Amygdala (tissue), 56 donors: Measurements from ENCODE around the gene FADS2.
A peak's percentile ranks its signal among the peaks of the same experiment; 100 is the strongest.
"Not testable (repeated sequence)": the region's sequence is repeated elsewhere in the genome, so short reads cannot be mapped to it uniquely, and the experiment has no call there.

Experiments used
- DNase-seq, 56 donors: peaks; one replicate each; lab custom pipeline; 2025; lab: John Stamatoyannopoulos, UW

Gene FADS2

DNA sequence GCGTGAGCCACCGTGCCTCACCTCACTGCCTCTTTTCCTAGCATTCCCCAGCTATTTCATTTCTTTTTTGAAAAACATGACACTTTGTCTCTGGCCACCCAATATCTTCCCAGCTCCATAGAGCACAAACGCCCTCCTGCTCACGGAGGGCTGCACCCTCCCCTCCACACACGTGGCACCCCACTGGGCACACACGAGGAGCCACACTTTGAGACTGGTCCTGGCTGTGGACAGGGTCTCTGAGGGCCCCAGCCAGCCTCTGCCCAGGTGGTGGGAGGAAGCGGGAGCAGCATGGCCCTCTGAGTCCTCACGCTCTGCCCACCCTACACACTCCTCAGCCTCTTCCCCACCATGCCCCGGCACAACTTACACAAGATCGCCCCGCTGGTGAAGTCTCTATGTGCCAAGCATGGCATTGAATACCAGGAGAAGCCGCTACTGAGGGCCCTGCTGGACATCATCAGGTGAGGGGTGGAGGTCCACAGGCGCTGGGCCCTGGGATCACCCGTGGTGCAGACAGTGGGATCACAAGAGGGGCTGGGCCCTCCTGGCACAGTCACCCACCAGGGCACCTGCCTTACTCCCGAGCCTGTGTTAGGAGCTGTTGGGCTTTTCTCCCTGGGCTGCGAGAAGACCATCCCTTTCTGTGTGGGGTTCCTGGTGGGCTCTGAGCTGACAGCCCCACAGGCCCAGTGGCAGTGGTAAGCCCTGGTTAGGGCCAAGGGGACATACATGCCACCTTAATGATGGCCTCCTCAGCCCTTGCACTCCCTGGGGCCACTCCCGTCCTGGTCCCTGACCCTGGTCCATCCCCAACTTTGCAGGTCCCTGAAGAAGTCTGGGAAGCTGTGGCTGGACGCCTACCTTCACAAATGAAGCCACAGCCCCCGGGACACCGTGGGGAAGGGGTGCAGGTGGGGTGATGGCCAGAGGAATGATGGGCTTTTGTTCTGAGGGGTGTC is 37.0 kb downstream of the FADS2 start:
- DNase-seq, result no peak

DNA sequence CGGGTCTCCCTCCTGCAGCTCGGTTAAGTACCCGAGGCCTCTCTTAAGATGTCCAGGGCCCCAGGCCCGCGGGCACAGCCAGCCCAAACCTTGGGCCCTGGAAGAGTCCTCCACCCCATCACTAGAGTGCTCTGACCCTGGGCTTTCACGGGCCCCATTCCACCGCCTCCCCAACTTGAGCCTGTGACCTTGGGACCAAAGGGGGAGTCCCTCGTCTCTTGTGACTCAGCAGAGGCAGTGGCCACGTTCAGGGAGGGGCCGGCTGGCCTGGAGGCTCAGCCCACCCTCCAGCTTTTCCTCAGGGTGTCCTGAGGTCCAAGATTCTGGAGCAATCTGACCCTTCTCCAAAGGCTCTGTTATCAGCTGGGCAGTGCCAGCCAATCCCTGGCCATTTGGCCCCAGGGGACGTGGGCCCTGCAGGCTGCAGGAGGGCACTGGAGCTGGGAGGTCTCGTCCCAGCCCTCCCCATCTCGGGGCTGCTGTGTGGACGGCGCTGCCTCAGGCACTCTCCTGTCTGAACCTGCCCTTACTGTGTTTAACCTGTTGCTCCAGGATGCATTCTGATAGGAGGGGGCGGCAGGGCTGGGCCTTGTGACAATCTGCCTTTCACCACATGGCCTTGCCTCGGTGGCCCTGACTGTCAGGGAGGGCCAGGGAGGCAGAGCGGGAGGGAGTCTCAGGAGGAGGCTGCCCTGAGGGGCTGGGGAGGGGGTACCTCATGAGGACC is 38.3 kb downstream of the FADS2 start:
- no peak for DNase-seq

DNA sequence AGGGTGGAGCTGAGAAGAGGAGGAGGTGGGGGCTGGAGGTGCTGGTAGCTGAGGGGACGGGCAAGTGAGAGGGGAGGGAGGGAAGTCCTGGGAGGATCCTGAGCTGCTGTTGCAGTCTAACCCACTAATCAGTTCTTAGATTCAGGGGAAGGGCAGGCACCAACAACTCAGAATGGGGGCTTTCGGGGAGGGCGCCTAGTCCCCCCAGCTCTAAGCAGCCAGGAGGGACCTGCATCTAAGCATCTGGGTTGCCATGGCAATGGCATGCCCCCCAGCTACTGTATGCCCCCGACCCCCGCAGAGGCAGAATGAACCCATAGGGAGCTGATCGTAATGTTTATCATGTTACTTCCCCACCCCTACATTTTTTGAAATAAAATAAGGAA is 38.9 kb downstream of the FADS2 start:
- no peak for DNase-seq

DNA sequence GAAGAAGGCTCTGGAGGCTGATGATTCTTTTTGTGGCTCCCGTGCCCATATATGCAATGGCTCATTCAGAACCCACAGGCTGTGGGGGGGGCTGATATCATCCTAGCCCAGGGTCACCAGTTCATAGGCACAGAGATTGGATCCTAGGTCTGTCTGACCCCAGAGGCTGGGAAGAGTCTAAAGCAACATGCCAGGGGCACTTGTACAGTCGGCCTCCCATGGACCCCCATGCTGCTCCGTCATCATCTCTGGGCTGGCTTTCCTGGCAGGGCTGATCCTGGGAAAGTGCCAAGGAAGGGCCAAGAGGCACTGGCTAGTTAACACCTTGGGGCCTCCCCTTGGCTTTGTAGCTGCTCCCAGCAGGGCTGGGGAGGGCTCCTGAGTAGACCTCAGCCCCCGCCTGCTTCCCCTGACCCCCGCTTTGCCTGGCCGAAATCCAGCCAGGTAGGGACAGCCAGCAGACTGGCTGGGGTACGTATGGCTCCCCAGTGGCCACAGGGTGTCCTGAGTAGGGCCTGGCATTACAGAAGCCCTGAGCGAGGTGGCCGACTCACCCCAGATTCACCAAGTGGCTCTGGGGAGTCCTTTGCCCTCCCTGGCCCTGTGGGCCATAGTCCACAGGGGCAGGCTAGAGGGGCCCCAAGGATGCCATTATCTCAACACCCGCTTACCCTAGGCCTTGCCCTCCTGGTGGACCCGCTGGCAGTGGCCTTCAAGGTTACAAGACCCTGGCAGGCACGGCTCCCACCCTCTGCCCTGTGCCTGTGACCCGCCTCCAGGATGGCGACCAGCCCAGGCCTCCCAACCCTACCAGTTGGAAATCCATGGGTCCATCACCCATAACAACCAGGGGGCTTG is 40.7 kb downstream of the FADS2 start:
- DNase-seq, result no peak

DNA sequence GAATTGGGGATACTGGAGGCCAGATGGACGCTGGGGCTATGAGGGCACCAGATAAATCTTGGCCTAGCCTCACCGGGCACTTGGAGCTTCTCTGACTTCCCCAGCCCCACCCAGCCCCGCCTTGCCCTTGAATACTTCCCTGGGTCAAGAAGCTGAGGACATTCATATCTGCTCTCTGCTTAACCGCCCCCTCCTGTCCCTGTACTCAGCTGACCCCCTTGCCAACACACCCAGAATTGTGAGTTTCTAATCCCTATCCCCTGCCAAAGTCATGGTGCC is 41.3 kb downstream of the FADS2 start:
- DNase-seq, result no peak

DNA sequence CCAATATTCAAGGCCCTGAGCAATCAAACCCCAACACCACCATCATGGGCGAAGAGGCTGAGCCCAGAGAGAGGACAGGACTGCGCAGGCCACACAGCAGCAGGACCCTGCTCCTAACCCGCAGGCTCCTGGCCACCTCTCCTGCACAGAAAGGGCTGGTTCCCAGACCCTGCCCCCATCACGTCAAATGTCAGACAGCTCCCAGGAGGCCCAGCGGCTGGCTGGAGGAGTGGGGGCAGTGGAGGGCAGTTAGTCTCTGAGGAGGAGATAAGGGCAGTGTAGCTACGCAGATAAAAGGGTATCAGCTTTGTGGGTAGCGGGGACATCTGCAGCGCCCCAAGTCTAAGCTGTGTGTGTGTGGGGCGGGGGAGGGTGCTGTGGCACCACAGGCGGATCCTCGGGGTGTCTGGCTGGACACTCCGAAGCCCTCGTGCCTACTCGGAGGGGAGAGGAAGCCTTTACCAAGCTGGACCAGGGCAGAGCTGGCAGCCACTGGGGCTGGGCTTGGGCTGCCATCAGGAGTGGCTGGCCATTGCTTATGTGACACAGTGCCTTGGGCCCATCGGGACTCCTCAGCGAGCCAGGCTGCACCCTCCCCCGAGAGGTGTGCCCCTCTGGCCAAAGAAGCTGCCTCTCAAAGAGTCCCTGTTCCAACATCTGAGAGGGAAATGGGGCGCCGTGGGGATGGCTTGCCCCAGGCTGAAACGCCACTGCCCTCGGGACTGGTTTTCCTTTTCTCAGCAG is 41.8 kb downstream of the FADS2 start:
- no peak for DNase-seq

DNA sequence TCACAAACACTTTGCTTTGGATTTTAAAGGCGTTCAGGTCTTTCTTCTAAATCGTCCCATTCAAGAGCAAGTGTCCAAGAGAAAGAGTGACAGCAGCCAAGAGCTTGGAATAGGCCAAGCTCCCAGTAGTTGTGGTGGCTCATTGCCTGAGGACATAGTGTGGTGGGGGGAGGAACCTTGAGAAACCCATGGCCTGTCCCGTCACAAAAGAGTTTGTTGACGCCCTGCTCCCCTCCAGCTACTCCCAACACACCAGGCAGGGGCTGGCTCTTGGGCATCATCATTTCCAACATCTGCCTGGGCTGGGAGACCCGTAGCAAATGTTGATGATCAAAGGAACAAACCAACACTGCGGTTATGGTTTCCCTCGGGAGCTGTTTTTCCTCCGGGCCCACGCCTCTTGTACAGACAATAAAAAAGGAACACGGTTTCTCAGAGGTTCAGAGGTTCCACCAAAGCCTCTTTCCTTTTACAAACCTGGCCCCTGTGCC is 42.5 kb downstream of the FADS2 start:
- no peak for DNase-seq

DNA sequence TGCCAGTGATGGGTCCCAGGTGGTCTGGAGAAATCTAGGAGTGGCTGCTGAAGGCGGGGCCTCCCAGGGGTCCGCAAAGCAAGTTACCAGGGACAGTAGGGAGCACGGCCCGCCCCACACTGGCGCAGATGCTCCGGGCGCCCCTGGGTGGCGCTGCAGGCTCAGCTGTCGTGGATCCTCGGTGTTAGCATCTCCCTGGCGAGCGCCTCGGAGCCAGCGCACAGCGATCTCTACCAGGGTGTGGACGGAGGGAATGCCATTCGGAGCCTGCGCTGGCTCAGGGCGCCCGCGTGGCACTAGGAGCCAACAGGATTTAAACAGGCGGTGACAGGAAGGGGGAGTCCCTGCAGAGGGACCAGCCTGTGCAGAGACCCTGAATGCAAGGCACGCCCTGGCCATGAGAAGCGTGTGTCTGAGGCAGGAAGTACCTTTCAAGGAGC is 43.1 kb downstream of the FADS2 start:
- peak in 53 of 56 donors; percentile 20 to 85 (median 63) for DNase-seq

DNA sequence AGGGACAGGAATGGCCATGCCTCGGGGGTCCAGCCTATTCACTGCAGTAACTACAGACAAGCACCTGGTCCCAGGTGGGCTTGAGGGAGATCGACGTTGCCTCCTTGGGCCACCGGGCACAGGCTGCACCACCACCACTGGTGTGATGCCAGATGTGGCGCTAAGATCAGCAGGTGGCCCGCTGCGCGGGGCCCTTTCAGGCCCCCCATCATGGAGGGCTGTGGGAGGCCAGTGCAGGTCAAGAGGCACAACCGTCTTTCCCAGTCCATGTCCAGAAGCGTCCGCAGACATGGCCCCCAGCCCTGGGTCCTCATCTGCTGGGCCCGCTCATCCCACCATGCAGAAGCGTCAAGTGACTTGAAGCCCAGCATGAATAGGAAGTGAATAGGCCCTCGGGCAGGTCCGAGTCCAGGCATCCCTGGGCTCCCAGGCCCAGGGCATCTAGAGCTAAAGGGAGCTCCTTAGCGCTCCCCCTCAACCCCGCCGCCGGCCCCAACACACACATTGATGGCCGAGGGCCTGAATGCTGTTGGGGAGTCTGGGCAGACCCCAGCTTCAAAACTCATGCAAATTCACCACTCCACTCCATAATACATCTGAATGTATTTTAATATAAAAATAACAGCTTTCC is 45.0 kb downstream of the FADS2 start:
- DNase-seq, result no peak

DNA sequence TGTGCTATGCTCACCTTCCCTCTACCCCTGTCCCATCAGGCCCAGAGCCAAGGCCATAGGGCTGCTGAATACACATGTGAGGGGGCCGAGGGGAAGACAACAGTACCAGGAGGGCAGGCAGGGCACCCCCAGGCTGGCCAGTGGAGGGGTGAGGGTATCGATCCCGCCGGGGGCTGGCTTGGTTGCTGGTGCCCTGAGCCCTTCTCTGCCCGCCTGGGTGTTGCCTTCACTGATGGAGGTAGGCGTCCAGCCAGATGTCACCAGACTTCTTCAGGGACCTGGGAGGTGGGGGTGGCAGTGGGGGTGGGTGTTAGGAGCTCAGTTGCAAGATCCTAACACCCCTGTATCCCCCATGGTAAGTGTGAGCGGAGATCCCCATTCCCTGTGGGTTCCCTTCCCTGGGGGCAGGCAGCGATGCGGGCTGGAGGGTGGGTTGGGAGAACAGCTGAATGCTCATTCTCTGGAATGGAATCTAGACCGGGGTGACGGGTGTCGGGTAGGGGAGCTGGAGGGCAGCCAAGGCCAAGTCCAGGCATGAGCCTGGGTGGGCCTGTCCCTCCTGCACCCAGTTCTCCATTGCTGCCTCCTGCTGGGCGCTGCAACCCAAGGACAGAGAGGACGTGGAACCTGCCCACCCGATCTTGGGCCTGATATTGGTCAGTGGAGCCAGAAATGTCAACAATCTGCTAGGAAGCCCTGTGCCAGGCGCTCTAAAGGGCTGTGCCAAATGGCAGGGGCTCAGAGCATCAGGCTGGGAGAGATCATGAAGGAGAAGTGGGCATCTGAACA is 45.7 kb downstream of the FADS2 start:
- DNase-seq, result no peak

DNA sequence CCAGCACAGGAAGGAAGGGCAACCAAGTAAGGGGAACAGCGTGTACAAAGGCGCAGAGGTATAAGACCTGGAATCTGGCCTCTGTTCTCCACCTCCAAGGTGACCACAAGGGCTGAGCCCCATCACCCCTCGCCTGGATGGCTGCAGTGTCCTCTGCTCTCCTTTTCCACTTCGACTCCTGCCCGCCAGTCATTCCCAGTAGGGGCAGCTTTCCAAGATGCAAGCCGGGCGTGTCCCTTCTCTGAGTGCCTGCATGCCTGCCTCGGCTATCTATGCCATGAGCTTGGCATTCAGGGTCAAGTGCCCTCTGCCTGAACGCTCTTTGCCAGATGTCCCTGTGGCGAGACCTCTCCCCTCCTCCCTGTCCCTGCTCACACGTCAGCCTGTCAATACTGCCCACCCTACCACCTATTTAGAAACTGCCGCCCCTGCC is 46.3 kb downstream of the FADS2 start:
- DNase-seq, result no peak

DNA sequence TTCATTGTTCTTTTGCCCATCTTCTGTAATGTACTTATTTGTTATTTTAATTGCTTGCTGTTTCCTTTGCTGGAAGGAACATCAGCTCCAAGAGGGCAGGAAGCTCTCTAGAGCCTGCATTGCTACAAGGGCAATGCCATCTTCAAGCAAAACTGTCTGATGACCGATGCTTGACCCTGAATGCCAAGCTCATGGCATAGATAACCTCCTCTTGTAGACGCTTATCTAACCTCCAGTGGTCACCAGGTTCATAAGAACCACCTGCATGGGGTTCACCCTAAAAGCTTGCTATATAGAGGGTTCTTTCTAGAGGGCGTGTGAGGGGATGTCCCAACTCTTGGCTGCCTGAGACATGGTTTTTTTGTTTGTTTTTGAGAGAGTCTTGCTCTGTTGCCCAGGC is 46.8 kb downstream of the FADS2 start:
- DNase-seq, result no peak

DNA sequence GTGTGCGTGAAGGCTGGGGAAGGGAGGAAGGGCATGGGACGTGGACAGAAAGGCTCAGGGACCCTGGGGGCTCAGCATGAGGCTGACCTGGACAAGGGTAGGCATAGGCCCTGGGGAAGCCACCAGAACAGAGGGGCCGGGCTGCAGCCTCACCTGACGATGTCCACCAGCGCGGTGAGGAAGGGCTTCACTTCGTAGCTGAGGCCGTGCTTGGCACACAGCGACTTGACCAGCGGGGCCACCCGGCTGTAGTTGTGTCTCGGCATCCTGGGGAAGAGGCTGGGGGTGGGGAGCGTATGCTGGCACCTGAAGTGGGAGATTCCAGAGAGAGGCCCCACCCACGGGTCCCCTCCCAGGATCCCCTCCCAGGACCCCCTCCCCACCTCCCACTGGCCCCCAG is 47.6 kb downstream of the FADS2 start:
- no peak for DNase-seq

DNA sequence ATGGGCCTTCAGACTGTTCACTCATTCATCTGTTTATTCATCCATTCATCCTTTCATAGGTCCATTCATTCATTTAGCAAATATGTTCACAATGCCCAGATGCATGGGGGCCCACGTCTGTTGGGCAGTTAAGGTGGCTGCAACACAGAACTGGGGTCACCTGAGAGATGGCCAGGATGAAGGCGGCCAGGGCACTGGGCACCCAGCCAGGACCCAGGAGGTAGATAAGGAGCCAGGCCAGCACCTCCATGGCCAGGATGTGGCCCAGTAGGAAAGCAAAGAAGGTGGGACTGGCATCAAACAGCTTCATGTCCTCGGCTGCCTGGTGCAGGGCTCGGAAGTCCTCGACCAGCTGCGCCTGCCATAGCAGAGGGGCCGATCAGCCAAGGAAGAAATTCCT is 51.1 kb downstream of the FADS2 start:
- DNase-seq, result no peak

DNA sequence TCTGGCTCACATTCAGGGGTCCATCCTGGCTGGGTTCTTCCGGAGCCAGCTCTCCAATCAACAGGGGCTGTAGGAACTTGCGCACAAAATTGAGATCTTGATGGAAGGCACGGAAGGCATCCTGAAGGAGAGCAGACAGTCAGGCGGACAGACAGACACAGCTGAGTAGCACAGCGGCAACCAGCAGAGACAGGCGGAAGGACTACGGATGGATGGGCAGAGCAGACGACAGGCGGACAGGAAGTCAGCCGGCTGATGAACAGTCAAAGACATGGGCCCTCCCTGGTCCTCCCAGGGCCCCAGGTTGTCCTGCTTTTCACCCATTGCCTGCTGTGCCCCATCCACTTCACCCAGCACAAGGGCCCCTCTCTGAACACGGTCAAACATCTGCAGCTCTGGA is 51.9 kb downstream of the FADS2 start:
- no peak for DNase-seq

DNA sequence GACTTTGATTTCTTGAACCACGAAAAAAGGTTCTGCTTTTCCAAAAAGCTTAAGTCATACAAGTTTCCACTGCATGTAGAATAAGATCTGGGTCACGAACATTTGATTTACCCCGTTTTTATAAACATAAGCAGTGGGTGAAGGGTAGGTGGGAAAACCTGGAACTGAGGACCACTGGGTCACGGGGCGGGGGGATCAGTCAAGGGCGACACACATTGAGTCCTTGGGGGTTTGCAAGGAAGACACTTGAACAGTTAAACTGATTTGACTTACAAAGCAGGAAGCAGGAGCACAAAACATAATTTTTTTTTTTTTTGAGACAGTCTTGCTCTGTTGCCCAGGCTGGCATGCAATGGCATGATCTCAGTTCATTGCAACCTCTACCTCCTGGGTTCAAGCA is 52.4 kb downstream of the FADS2 start:
- no peak for DNase-seq

DNA sequence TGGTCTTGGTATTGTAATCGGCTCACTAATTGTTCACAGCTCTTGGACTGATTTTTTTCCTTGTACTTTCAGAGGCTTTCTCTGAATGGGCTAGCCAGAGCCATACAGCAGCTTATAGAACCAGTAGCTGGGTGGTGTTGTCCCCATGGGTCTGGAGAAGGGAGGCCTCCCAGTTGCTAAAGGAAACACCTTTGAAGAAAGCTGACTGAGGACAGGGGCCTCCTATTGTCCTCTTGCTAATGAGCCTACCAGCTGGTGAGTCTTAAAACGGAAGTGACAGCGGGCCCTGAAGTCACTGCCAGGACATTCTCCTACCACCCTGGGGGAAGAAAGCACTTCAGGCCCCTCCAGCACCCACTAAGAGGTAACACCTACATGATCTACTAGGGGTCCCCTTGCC is 53.3 kb downstream of the FADS2 start:
- no peak for DNase-seq

DNA sequence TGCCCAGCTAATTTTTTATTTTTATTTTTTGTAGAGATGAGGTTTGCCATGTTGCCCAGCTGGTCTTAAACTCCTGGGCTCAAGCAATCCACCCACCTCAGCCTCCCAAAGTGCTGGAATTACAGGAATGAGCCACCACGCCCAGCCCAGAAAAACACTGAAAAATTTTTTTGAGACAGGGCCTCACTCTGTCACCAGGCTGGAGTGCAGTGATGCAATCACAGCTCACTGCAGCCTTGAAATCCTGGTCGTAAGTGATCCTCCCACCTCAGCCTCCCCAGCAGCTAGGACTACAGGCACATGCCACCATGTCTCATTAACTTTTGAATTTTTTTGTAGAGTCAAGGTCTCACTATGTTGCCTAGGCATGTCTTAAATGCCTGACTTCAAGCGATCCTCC is 54.2 kb downstream of the FADS2 start:
- not testable (repeated sequence) for DNase-seq

DNA sequence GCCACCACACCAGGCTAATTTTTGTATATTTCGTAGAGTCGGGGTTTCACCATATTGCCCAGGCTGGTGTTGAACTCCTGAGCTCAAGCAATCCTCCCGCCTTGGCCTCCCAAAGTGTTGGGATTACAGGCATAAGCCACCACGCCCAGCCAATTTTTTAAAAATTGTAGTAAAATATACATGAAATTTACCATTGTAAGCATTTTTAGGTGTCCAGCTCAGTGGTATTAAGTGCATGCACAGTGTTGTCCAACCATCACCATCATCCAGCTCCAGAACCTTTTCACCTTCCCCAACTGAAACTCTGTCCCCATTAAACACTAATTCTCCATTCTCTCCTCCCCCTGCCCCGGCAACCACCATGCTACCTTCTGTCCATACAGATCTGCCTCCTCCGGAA is 54.8 kb downstream of the FADS2 start:
- no peak for DNase-seq
